ENCODE results near the gene YAF2.

- TF ChIP-seq MYC (IDR thresholded peaks at IDR 0.05; ENCODE audit: low read depth, low read length) (no peak), POLR2A (IDR thresholded peaks at IDR 0.05; ENCODE audit: low read depth, low read length) (no peak), EZH2 (IDR thresholded peaks at IDR 0.05; ENCODE audit: borderline replicate concordance, low read depth, low read length, severe bottlenecking) (no peak), POLR2AphosphoS5 (IDR thresholded peaks at IDR 0.05; ENCODE audit: insufficient read depth, low read depth, low read length) (no peak), JUN (IDR thresholded peaks at IDR 0.05; ENCODE audit: borderline replicate concordance, insufficient read depth, insufficient read length, low read depth) (no peak)
- TF ChIP-seq, protein P1, sequence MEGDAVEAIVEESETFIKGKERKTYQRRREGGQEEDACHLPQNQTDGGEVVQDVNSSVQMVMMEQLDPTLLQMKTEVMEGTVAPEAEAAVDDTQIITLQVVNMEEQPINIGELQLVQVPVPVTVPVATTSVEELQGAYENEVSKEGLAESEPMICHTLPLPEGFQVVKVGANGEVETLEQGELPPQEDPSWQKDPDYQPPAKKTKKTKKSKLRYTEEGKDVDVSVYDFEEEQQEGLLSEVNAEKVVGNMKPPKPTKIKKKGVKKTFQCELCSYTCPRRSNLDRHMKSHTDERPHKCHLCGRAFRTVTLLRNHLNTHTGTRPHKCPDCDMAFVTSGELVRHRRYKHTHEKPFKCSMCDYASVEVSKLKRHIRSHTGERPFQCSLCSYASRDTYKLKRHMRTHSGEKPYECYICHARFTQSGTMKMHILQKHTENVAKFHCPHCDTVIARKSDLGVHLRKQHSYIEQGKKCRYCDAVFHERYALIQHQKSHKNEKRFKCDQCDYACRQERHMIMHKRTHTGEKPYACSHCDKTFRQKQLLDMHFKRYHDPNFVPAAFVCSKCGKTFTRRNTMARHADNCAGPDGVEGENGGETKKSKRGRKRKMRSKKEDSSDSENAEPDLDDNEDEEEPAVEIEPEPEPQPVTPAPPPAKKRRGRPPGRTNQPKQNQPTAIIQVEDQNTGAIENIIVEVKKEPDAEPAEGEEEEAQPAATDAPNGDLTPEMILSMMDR (IDR thresholded peaks at IDR 0.05; ENCODE audit: extremely low read depth in 1 of 2, insufficient read depth in 1 of 2, low read depth in 1 of 2, low read length in 2 of 2), result no peak
- TF ChIP-seq, protein P2, sequence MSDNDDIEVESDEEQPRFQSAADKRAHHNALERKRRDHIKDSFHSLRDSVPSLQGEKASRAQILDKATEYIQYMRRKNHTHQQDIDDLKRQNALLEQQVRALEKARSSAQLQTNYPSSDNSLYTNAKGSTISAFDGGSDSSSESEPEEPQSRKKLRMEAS (IDR thresholded peaks at IDR 0.05; ENCODE audit: insufficient read depth, insufficient read length), result no peak
These were observed 109.2 kb downstream of the YAF2 start for GRCh38 chr12:42128888-42129287.
